Body of pancreas (tissue), 4 donors: ENCODE data around the gene PRKG1.

Source experiments
- CTCF ChIP-seq, 7 experiments: fragments of 450-650 bp in 4 of 7; fragments of 200-600 bp in 3 of 7; sonication (generic) in 3 of 7; IDR thresholded peaks; one replicate each; pipeline ENCODE4 v1.5.1; 2016 to 2019; ENCODE audit warnings: antibody characterized with exemption in 7 of 7
- POLR2A ChIP-seq, 3 donors: fragments of 450-650 bp; IDR thresholded peaks; one replicate each; pipeline ENCODE4 v1.6.1; 2016; ENCODE audit warnings: antibody characterized with exemption in 3 of 3, mild to moderate bottlenecking in 2 of 3

DNA sequence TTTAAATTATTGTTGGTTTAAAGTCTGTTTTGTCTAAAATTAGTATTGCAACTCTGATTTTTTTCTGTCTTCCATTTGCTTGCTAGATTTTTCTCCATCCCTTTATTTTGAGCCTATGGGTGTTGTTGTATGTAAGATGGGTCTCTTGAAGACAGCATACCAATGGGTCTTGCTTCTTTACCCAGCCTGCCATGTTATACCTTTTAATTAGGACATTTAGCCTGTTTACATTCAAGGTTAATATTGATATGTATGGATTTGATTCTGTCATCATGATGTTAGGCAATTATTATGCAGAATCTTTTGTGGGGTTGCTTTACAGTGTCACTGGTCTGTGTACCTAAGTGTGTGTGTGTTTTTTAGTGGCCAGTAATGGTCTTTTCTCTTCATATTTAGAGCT, 906.5 kb downstream of the PRKG1 start:
- TF ChIP-seq CTCF (IDR thresholded peaks at IDR 0.05): no peak
- no peak for TF ChIP-seq POLR2A (IDR thresholded peaks at IDR 0.05)
